T-helper 9 cell (primary cell): Measurements from ENCODE around the gene GLI3.
"Not testable (repeated sequence)": the region's sequence is repeated elsewhere in the genome, so short reads cannot be mapped to it uniquely, and the experiment has no call there.

ENCODE experiments used
- DNase-seq: peaks from one replicate; pipeline ENCODE4 v3.0.0-alpha.2; 2020

The GLI3 gene

GRCh38 chr7:42210333-42210732 lies 26.7 kb downstream of the GLI3 start:
- no peak for DNase-seq

- not testable (repeated sequence) for DNase-seq
Observed at GRCh38 chr7:42209085-42209484, 27.9 kb downstream of the GLI3 start.

- no peak for DNase-seq
Observed at GRCh38 chr7:42208572-42208971, 28.4 kb downstream of the GLI3 start.

- DNase-seq: no peak
Observed at GRCh38 chr7:42207420-42207819, 29.6 kb downstream of the GLI3 start.

GRCh38 chr7:42203336-42203735 lies 33.7 kb downstream of the GLI3 start:
- no peak for DNase-seq

GRCh38 chr7:42202601-42203000 lies 34.4 kb downstream of the GLI3 start:
- no peak for DNase-seq

- DNase-seq: no peak
Observed at GRCh38 chr7:42198974-42199668, 37.9 kb downstream of the GLI3 start.

GRCh38 chr7:42198296-42198695 lies 38.7 kb downstream of the GLI3 start:
- DNase-seq: no peak

- no peak for DNase-seq
Observed at GRCh38 chr7:42197451-42197850, 39.6 kb downstream of the GLI3 start.

- no peak for DNase-seq
Observed at GRCh38 chr7:42194238-42194637, 42.8 kb downstream of the GLI3 start.

GRCh38 chr7:42193471-42194129 lies 43.4 kb downstream of the GLI3 start:
- no peak for DNase-seq

- no peak for DNase-seq
Observed at GRCh38 chr7:42192851-42193461, 44.1 kb downstream of the GLI3 start.

GRCh38 chr7:42192066-42192465 lies 44.9 kb downstream of the GLI3 start:
- DNase-seq: no peak

- DNase-seq: no peak
Observed at GRCh38 chr7:42189535-42189934, 47.5 kb downstream of the GLI3 start.

- DNase-seq: no peak
Observed at GRCh38 chr7:42186151-42186550, 50.9 kb downstream of the GLI3 start.

- no peak for DNase-seq
Observed at GRCh38 chr7:42185726-42186125, 51.3 kb downstream of the GLI3 start.

GRCh38 chr7:42183547-42183946 lies 53.5 kb downstream of the GLI3 start:
- no peak for DNase-seq

GRCh38 chr7:42181566-42181965 lies 55.4 kb downstream of the GLI3 start:
- no peak for DNase-seq

- no peak for DNase-seq
Observed at GRCh38 chr7:42180806-42181205, 56.2 kb downstream of the GLI3 start.

- DNase-seq: no peak
Observed at GRCh38 chr7:42176724-42177101, 60.3 kb downstream of the GLI3 start.

GRCh38 chr7:42175834-42176723 lies 60.9 kb downstream of the GLI3 start:
- DNase-seq: no peak

- DNase-seq: no peak
Observed at GRCh38 chr7:42174391-42174912, 62.6 kb downstream of the GLI3 start.

GRCh38 chr7:42170724-42171123 lies 66.3 kb downstream of the GLI3 start:
- DNase-seq: no peak
